Osteoblast (primary cell): ENCODE data around the gene GRWD1. TPM values are rescaled to one million over a fixed set of nuclear protein-coding genes. Genes with fewer than 3 reads are reported as not detected.

ENCODE experiments used
- DNase-seq: peaks from one replicate; pipeline ENCODE4 v3.0.0; 2011; ENCODE audit warnings: low spot score, mixed read lengths; ENCODE audit not compliant: insufficient read length; ENCODE audit errors: missing footprints
- H2AFZ ChIP-seq: 2 replicates; pipeline ENCODE4 v1.6.0; 2011; ENCODE audit warnings: mild to moderate bottlenecking, low read length
- H3K27ac ChIP-seq: 2 replicates; pipeline ENCODE4 v1.5.1; 2011; ENCODE audit warnings: mild to moderate bottlenecking, low read depth, low read length, moderate library complexity
- H3K27me3 ChIP-seq: 2 replicates; pipeline ENCODE4 v1.6.0; 2012; ENCODE audit warnings: mild to moderate bottlenecking, control low read depth, inconsistent platforms, low read length, moderate library complexity; ENCODE audit not compliant: insufficient read depth
- H3K36me3 ChIP-seq: 2 replicates; pipeline ENCODE4 v1.5.1; 2011; ENCODE audit warnings: mild to moderate bottlenecking, low read length, control low read depth, moderate library complexity; ENCODE audit not compliant: insufficient read depth
- H3K4me1 ChIP-seq: 2 replicates; pipeline ENCODE4 v1.5.1; 2011; ENCODE audit warnings: mild to moderate bottlenecking, low read length, control low read depth, moderate library complexity; ENCODE audit not compliant: insufficient read depth
- H3K4me2 ChIP-seq: 2 replicates; pipeline ENCODE4 v1.6.0; 2011; ENCODE audit warnings: mild to moderate bottlenecking, low read length; ENCODE audit not compliant: insufficient read depth
- H3K4me3 ChIP-seq: fragments of 200-600 bp; sonication (generic); 3 replicates; pipeline ENCODE4 v1.5.1; 2012; ENCODE audit warnings: mild to moderate bottlenecking, low read length, inconsistent platforms; ENCODE audit not compliant: insufficient read depth
- H3K79me2 ChIP-seq: 2 replicates; pipeline ENCODE4 v1.6.0; 2012; ENCODE audit warnings: mild to moderate bottlenecking, low read length, control low read depth, inconsistent platforms; ENCODE audit not compliant: insufficient read depth
- H3K9me3 ChIP-seq: 2 replicates; pipeline ENCODE4 v1.5.1; 2011; ENCODE audit warnings: low read depth, low read length, control low read depth
- H4K20me1 ChIP-seq: 2 replicates; pipeline ENCODE4 v1.6.0; 2012; ENCODE audit warnings: mild to moderate bottlenecking, low read length, control low read depth; ENCODE audit not compliant: insufficient read depth
- CTCF ChIP-seq: IDR thresholded peaks from 2 replicates; pipeline ENCODE4 v1.5.1; 2011; ENCODE audit warnings: mild to moderate bottlenecking, low read depth, low read length, moderate library complexity; ENCODE audit errors: extremely low read depth
- total RNA-seq: library from RNA; depleted of rRNA; stranded (reverse); fragments of >200 nt; gene quantifications from 2 replicates; pipeline ENCODE4 v1.2.3, GENCODE V29; 2012

The GRWD1 gene
- total RNA-seq, 1 donor, result 25.0 TPM

GRCh38 chr19:48500830-48501493 is 55.2 kb downstream of the GRWD1 start:
- no peaks in the 10 kb centered on the region for H3K79me2 ChIP-seq
- H4K20me1 ChIP-seq, result peaks cover 5% of the 10 kb centered on the region
- H3K27ac ChIP-seq, result no peak overlapping the region
- H3K4me2 ChIP-seq, result no peak overlapping the region
- no peaks in the 10 kb centered on the region for H3K36me3 ChIP-seq
- H2AFZ ChIP-seq, result no peak overlapping the region
- H3K4me3 ChIP-seq, result no peak overlapping the region
- DNase-seq, result peak; percentile 58
- H3K9me3 ChIP-seq, result no peaks in the 10 kb centered on the region
- no peaks in the 10 kb centered on the region for H3K4me1 ChIP-seq
- TF ChIP-seq CTCF, result no peak
- H3K27me3 ChIP-seq, result peaks cover 35% of the 10 kb centered on the region

- H3K27ac ChIP-seq, result no peak overlapping the region
- H3K27me3 ChIP-seq, result peaks cover 35% of the 10 kb centered on the region
- H3K36me3 ChIP-seq, result no peaks in the 10 kb centered on the region
- no peak for TF ChIP-seq CTCF
- H4K20me1 ChIP-seq, result peaks cover 3% of the 10 kb centered on the region
- H3K79me2 ChIP-seq, result no peaks in the 10 kb centered on the region
- no peaks in the 10 kb centered on the region for H3K4me1 ChIP-seq
- no peak overlapping the region for H2AFZ ChIP-seq
- peak; percentile 86 for DNase-seq
- no peaks in the 10 kb centered on the region for H3K9me3 ChIP-seq
- no peak overlapping the region for H3K4me2 ChIP-seq
- H3K4me3 ChIP-seq, result no peak overlapping the region
These were observed 55.9 kb downstream of the GRWD1 start for GRCh38 chr19:48501494-48502349.

- Histone ChIP-seq H3K27me3 (peaks cover 27% of the 10 kb centered on the region), H3K9me3 (no peaks in the 10 kb centered on the region), H4K20me1 (no peaks in the 10 kb centered on the region), H3K4me1 (no peaks in the 10 kb centered on the region), H3K36me3 (no peaks in the 10 kb centered on the region), H3K4me3 (no peak overlapping the region), H3K79me2 (no peaks in the 10 kb centered on the region), H3K27ac (no peak overlapping the region), H3K4me2 (no peak overlapping the region), H2AFZ (no peak overlapping the region)
- DNase-seq, result peak; percentile 80
- no peak for TF ChIP-seq CTCF
These were observed 56.7 kb downstream of the GRWD1 start for GRCh38 chr19:48502350-48503018.
